ENCODE results near the gene ADSS2. TPM values are rescaled to one million over a fixed set of nuclear protein-coding genes. Genes with fewer than 3 reads are reported as not detected.
A peak's percentile ranks its signal among the peaks of the same experiment; 100 is the strongest.

ADSS2 gene
- total RNA-seq, 1 donor from 2014 or later, result 53.9 TPM

DNA sequence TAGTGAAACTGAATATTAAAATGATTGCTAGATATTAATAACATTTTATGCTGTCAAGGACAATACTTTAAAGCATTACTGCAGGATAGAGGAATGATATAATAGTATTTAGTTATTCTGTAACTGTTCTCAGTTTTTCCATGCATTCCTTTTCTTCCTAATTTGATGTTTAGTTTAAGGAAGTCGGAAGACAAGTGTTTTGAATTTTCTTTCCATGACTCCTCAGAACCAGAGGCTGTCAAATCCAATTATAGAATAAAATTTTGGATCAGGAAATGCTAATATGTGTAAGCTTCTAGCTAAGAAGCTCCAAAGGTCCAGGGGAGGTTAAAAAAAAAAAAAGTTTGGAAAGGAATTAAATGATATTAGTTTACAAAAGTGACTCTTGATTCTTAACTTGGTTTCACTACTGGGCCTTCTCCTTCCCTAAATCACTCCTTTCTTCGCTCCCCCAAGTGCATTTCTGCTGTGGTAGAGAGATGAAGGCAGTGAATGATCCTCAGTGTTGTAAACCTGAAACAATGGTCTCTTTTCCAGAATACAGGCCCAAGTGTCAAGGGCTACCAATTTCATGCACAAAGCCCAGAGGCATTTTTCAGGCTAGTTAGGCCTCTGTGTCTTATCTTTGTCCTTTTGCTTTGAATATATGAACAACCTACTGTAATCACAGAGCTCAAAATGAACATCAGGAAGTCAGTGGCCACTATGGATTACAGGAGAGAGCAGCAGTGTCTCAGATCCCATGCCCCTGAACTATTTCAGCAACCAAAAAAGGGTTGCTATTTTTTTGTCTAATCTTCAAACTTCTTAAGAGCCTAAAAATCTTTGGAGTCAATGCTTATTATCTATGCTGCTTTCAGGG is 6.2 kb downstream of the ADSS2 start:
- Histone ChIP-seq H3K36me3 (ENCODE audit: insufficient read depth, low read length) (peaks cover 3% of the 10 kb centered on the region), H3K4me1 (ENCODE audit: insufficient read depth, low read length) (peaks cover 32% of the 10 kb centered on the region), H3K9me3 (ENCODE audit: insufficient read depth, low read depth, low read length) (no peaks in the 10 kb centered on the region), H2AFZ (ENCODE audit: low read depth, low read length) (no peak overlapping the region), H3K4me2 (ENCODE audit: low read length) (peak overlapping the region; percentile 55), H3K79me2 (ENCODE audit: insufficient read depth, low read length) (peaks cover 94% of the 10 kb centered on the region), H3K9ac (ENCODE audit: low read length) (peak overlapping the region; percentile 17), H3K27ac (ENCODE audit: low read depth, low read length) (peak overlapping the region; percentile 2), H3K27me3 (ENCODE audit: insufficient read depth, low read length) (no peaks in the 10 kb centered on the region), H4K20me1 (ENCODE audit: insufficient read depth, low read length) (peaks cover 30% of the 10 kb centered on the region), H3K4me3 (ENCODE audit: insufficient read depth, low read depth, low read length) (no peak overlapping the region)
- FAIRE-seq (no peak), DNase-seq (ENCODE audit: low read depth) (peak; percentile 32)
- Mint-ChIP-seq H3K27ac (ENCODE audit: unreplicated experiment) (peak overlapping the region; percentile 77), H3K4me3 (ENCODE audit: unreplicated experiment) (no peak overlapping the region), H3K27me3 (ENCODE audit: low read depth, unreplicated experiment) (no peaks in the 10 kb centered on the region), H3K36me3 (ENCODE audit: low read depth, unreplicated experiment) (no peaks in the 10 kb centered on the region), H3K4me1 (ENCODE audit: low read depth, unreplicated experiment) (peaks cover 44% of the 10 kb centered on the region), H3K9me3 (ENCODE audit: unreplicated experiment) (no peaks in the 10 kb centered on the region)
- TF ChIP-seq EZH2 (IDR thresholded peaks at IDR 0.05; ENCODE audit: insufficient read depth, low read length), result no peak
- TF ChIP-seq, protein P1, sequence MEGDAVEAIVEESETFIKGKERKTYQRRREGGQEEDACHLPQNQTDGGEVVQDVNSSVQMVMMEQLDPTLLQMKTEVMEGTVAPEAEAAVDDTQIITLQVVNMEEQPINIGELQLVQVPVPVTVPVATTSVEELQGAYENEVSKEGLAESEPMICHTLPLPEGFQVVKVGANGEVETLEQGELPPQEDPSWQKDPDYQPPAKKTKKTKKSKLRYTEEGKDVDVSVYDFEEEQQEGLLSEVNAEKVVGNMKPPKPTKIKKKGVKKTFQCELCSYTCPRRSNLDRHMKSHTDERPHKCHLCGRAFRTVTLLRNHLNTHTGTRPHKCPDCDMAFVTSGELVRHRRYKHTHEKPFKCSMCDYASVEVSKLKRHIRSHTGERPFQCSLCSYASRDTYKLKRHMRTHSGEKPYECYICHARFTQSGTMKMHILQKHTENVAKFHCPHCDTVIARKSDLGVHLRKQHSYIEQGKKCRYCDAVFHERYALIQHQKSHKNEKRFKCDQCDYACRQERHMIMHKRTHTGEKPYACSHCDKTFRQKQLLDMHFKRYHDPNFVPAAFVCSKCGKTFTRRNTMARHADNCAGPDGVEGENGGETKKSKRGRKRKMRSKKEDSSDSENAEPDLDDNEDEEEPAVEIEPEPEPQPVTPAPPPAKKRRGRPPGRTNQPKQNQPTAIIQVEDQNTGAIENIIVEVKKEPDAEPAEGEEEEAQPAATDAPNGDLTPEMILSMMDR (IDR thresholded peaks at IDR 0.05; ENCODE audit: insufficient read depth, low read depth, low read length), result no peak

DNA sequence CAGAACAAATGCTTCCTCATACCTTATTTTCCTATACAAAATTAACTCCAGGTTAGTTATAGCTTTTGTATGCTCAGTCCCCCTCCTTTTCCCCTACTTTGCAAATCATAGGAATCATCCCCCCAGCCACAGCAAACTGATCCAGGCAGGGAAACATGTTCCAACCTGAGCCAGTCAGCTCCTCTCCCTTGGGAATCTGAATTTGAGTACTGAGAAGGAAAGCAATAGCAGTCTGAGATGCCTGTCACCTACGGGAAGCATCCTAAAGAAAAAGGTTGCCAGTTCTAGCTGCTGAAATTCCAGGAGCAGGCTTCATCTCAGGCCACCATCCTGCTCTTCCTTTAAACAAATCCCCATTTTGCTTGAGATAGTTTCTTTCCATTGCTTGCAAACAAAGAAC is 6.9 kb downstream of the ADSS2 start:
- Mint-ChIP-seq H3K9me3 (ENCODE audit: unreplicated experiment) (no peaks in the 10 kb centered on the region), H3K4me3 (ENCODE audit: unreplicated experiment) (peak overlapping the region; percentile 36), H3K4me1 (ENCODE audit: low read depth, unreplicated experiment) (peaks cover 39% of the 10 kb centered on the region), H3K27ac (ENCODE audit: unreplicated experiment) (peak overlapping the region; percentile 84), H3K27me3 (ENCODE audit: low read depth, unreplicated experiment) (no peaks in the 10 kb centered on the region), H3K36me3 (ENCODE audit: low read depth, unreplicated experiment) (peaks cover 1% of the 10 kb centered on the region)
- H3K79me2 ChIP-seq (ENCODE audit: insufficient read depth, low read length), result peaks cover 94% of the 10 kb centered on the region
- H3K36me3 ChIP-seq (ENCODE audit: insufficient read depth, low read length), result peaks cover 3% of the 10 kb centered on the region
- H4K20me1 ChIP-seq (ENCODE audit: insufficient read depth, low read length), result peaks cover 24% of the 10 kb centered on the region
- no peak overlapping the region for H2AFZ ChIP-seq (ENCODE audit: low read depth, low read length)
- peak overlapping the region; percentile 55 for H3K4me2 ChIP-seq (ENCODE audit: low read length)
- peak overlapping the region; percentile 54 for H3K27ac ChIP-seq (ENCODE audit: low read depth, low read length)
- no peak for DNase-seq (ENCODE audit: low read depth)
- peak overlapping the region; percentile 17 for H3K9ac ChIP-seq (ENCODE audit: low read length)
- no peaks in the 10 kb centered on the region for H3K9me3 ChIP-seq (ENCODE audit: insufficient read depth, low read depth, low read length)
- TF ChIP-seq EZH2 (IDR thresholded peaks at IDR 0.05; ENCODE audit: insufficient read depth, low read length), result no peak
- FAIRE-seq, result no peak
- H3K4me1 ChIP-seq (ENCODE audit: insufficient read depth, low read length), result peaks cover 26% of the 10 kb centered on the region
- H3K4me3 ChIP-seq (ENCODE audit: insufficient read depth, low read depth, low read length), result no peak overlapping the region
- H3K27me3 ChIP-seq (ENCODE audit: insufficient read depth, low read length), result no peaks in the 10 kb centered on the region

DNA sequence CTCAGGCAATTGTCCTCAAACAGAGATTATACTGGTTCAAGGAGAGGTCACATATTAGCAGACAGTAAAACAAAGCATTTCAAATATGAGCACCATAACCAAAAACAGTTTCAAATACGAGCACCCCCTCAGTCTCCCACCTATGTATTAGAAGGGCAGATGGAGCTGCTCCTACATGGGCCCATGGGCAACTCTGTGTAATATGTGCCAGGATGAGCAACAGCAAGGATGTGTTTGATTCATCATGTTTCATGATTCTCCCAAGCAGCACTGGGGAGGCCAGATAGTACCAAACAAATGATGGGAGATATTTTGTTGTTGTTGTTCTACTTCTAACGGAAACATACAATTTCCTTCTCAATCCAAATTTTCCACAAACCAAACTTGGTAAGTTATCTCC is 8.9 kb downstream of the ADSS2 start:
- Mint-ChIP-seq H3K4me1 (ENCODE audit: low read depth, unreplicated experiment) (peaks cover 36% of the 10 kb centered on the region), H3K27ac (ENCODE audit: unreplicated experiment) (no peak overlapping the region), H3K9me3 (ENCODE audit: unreplicated experiment) (no peaks in the 10 kb centered on the region), H3K36me3 (ENCODE audit: low read depth, unreplicated experiment) (peaks cover 3% of the 10 kb centered on the region), H3K4me3 (ENCODE audit: unreplicated experiment) (no peak overlapping the region), H3K27me3 (ENCODE audit: low read depth, unreplicated experiment) (no peaks in the 10 kb centered on the region)
- H3K36me3 ChIP-seq (ENCODE audit: insufficient read depth, low read length), result peaks cover 3% of the 10 kb centered on the region
- no peak for TF ChIP-seq EZH2 (IDR thresholded peaks at IDR 0.05; ENCODE audit: insufficient read depth, low read length)
- TF ChIP-seq, protein P1 (IDR thresholded peaks at IDR 0.05; ENCODE audit: insufficient read depth, low read depth, low read length), result no peak
- H4K20me1 ChIP-seq (ENCODE audit: insufficient read depth, low read length), result peaks cover 18% of the 10 kb centered on the region
- H3K4me3 ChIP-seq (ENCODE audit: insufficient read depth, low read depth, low read length), result no peak overlapping the region
- H3K27ac ChIP-seq (ENCODE audit: low read depth, low read length), result no peak overlapping the region
- no peaks in the 10 kb centered on the region for H3K9me3 ChIP-seq (ENCODE audit: insufficient read depth, low read depth, low read length)
- H3K4me1 ChIP-seq (ENCODE audit: insufficient read depth, low read length), result peaks cover 22% of the 10 kb centered on the region
- no peak for FAIRE-seq
- H3K9ac ChIP-seq (ENCODE audit: low read length), result no peak overlapping the region
- H3K27me3 ChIP-seq (ENCODE audit: insufficient read depth, low read length), result no peaks in the 10 kb centered on the region
- H2AFZ ChIP-seq (ENCODE audit: low read depth, low read length), result no peak overlapping the region
- no peak overlapping the region for H3K4me2 ChIP-seq (ENCODE audit: low read length)
- peaks cover 94% of the 10 kb centered on the region for H3K79me2 ChIP-seq (ENCODE audit: insufficient read depth, low read length)
- no peak for DNase-seq (ENCODE audit: low read depth)

Data from astrocyte (in vitro differentiated cells and primary cell).